EH (cell line): ENCODE data around the gene RSPH4A.
A peak's percentile ranks its signal among the peaks of the same experiment; 100 is the strongest.
"Not testable (repeated sequence)": the region's sequence is repeated elsewhere in the genome, so short reads cannot be mapped to it uniquely, and the experiment has no call there.

ENCODE experiments used
- DNase-seq: peaks from one replicate; pipeline ENCODE4 v3.0.0-alpha.2; 2015; ENCODE audit warnings: low read depth

Gene RSPH4A

DNA sequence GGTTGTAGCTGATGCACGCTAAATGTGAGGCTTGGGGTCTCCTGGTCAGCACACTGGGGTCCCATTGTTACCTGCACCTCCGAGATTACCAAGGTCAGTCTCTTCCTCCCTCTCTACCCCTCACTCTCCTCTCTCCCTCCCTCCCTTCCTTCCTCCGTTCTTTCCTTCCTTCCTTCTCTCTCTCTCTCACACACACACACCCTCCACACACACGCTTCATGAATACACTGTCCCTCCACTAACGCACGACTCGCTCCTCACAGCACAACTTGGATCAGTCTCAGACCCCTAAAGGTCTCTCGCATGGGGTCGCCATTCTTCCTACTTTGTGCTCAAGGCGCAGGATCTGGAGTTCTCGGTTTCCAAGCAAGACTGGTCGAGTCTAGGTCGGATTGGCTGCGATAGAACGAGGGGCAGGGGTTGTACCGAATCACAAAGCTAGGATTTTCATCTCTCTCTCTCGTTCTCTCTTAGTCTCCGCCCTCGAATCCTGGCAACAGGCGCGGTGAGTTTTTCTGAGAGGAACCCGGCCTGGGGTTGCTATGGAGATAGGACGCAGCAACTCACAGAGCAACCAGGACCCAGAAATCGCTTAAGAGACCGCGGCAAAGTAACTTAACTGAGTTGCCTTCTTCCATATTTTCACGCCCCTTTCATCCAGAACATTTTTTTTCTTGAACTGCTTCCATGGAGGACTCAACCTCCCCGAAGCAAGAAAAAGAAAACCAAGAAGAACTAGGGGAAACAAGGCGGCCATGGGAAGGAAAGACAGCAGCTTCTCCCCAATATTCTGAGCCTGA lies at the start of gene RSPH4A:
TSS of gene RSPH4A (plus strand) at position 543 of the 800 bp plus-strand sequence. CDS start at position 688, 145 bp downstream.
- DNase-seq = peak; percentile 97

DNA sequence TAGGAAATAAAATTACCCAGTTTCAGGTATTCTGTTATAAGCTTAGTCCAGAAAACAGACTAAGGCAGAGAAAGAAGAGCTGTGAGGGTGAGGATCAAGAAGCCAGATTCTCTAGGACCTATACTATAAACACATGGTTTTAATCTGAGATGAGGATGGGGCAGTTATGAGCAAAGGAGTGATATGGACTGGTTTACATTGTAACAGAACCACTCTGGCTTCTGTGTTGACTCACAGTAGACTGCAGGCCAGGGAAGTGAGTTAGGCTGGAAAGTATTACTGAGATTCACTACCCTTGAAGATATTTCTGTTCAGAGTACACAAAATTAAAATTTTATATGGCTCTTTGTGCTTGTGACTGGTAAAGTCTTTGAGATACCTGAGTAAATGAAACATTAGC lies 48.2 kb upstream of the RSPH4A start:
- DNase-seq = peak; percentile 63

DNA sequence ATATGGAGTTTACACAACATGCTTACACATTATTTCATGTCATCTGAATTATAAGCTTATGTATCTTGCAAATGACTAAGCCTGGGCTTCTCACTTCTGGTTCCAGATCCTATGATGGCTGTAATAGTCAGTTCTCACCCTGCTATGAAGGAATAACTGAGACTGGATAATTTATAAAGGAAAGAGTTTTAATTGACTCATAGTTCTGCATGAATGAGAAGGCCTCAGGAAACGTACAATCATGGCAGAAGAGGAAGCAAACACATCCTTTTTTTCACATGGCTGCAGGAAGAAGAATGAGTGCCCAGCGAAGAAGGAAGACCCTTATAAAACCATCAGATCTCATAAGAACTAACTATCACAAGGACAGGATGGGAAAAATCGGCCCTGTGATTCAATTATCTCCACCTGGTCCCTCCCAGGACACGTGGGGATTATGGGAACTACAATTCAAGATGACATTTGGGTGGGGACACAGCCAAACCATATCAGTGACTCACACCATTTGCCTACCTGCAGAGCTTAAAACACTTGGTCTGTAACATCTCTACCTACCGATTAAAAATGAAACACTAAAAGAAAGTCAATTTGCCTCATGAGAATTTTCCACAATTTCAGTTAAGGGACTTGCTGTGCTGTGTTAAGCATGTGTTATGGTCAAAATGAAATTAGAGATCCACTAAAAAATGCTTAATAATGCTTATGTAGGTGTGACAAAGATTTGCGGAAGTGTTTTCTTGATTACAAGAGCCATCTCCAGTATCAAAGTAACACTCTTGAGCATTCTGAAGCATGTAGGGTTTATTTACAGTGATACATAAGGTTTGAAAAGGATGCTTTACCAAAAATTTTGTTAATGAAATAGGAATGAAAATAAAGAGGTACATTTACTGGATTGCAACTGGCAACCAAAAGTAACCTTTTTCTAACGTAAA lies 47.2 kb upstream of the RSPH4A start:
- DNase-seq = no peak

DNA sequence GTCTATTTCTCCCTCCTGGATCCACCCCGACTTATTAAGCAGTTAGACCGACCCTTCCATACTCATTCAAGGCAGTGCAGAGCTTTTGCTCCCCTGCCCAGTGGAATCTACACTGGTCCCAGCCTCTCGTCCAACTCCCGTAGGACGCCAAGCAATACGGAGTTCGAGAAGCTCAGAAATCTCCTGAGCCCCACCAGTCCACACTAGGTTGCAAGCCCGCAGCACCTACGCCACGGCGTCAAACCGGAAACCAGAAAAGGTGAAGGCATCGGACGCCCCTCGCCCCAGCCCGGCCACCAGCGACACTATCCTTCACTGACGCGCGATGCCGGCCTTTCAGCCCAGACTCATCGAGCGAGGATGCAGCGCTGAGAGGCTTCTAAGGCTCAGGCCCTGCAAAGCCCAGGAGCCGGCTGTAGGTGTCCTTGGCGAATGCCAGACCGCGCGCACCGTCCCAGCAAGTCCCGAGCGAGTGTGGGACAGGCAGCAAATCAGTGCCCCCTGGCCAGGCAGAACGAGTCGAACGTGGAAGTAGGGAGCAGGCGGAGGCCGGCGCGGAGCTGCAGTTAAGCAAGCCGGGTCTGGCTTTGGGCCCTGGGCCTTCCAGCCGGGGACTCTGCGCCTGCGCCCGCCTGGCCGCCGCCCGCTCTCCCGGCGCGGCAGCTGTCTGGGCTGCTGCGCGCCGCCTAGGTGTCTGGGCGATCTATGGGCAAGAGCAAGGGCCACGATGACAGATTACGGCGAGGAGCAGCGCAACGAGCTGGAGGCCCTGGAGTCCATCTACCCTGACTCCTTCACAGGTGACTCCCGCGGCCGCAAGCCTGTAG lies 45.2 kb upstream of the RSPH4A start, which contains the start of gene RWDD1:
TSS of gene RWDD1 (plus strand) at position 649 of the 827 bp plus-strand sequence. CDS start at position 728, 79 bp downstream.
- peak; percentile 99 for DNase-seq

DNA sequence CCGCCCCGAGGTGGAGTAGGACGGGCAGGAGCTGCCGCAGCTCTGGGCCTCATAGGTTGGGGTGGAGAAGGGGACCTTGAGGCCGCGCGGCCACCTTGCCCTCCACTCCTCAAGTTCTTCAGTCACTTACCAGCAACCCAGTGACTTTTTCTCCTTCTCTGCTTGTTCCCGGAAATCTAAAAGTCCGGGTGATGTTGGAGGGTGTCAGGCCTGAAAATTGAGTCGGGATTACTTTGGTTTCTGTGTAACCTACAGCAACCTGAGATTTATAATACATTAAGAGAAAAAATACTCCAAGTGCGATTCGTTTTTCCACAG lies 44.6 kb upstream of the RSPH4A start:
- no peak for DNase-seq

DNA sequence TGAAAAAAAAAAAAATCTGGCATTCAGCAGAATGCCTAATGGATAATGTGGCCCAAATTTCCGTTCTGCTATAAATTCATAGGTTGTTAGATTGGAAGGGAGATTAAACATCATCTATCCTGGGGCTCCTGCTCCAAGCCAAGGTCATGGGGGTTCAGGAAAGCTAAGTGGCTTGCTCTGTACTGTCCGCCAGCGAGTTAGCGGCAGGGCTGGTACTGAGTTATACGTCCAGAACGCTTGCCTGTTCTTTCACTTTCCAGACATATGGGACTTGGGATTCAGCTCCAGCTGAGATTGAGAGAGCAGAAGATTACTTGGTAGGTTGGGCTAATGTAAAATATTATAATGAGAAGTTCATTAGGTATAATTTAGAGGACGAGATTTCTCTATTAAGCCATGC lies 44.1 kb upstream of the RSPH4A start:
- DNase-seq = peak; percentile 62

DNA sequence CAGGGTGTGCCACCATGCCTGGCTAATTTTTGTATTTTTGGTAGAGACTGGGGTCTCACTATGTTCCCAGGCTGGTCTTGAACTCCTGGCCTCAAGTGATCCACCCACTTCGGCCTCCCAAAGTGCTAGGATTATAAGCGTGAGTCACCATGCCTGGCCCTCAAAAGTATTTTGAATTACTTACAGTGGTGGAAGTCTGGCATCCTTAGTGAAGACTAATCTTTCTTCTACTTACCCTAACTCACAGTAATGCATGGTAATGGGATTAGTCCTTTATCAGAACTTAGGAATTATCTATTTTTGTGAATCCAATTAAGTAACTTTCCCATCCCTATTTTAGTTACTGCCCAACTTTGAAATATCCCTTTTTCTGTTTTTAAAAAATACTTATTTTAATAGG lies 41.1 kb upstream of the RSPH4A start:
- DNase-seq = no peak

DNA sequence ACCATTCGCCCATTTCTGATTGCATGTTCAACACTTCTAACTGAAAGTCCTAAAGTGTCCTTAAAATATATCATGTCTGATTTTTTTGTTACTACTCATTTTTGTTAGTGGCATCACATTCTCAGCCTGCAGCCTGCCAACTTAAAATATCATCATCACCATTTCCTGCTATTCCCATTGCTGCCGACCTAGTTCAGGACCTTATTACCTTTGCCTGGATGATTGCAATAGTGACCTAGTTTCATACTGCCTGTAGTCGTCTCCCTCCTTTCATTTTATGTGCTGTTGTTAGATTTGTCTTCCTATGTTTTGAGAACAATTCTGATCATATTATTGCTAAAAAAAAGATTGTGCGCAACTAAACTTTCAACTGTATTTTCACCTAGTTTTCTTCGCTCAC lies 38.8 kb upstream of the RSPH4A start:
- DNase-seq = no peak

DNA sequence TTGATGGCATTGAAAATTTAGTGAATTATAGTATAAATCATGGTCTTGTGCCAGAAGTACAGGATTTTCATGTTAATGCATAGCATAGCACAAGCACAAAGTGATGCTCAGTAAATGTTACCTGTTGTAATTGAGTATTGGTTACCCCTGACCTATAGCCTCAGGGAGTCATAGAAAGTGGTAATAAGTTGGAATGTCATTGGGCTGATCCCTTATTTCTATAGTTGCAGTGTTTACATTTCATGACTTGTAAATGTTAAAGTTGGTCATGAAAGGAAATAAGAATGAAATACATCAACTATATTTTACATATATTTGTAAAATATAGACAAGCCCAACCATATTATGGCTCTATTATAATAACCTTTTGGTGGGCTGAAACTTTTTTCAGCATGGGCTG lies 37.9 kb upstream of the RSPH4A start:
- DNase-seq = no peak

DNA sequence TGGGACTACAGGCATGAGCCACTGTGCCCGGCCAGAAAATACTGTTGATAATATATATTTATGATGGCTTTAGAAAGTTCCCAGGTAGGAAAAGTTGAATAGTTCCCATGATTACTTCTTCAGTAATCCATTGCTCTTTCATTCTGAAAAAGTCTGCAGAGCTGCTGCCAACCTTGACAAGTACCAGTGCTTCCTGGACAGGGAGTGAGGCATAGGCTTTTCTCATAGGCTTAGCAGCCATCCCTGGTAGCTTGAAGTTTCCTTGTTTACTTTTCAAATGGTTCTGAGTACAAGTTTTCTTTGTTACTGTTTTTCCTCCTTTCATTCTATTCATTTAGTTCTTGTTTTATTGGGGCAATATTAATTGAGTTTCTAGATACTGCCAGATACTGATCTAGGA lies 37.1 kb upstream of the RSPH4A start:
- peak; percentile 28 for DNase-seq

DNA sequence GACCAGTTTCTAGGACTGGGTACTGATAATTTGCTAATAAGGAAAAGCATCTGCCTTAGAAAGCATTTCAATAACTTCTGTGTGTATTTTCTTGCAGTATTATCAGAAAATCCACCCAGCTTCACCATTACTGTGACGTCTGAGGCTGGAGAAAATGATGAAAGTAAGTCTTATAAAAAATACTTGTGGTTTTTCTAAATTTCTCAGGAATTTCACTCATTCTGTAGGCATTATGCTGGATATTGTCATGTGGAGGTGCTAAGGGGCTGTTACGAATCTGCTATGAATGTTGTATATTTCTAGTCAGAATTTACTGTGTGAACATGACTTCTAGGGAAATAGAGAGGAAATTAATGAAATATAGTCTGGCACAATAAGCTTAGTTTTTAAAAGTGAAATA lies 36.1 kb upstream of the RSPH4A start:
- DNase-seq = peak; percentile 86

DNA sequence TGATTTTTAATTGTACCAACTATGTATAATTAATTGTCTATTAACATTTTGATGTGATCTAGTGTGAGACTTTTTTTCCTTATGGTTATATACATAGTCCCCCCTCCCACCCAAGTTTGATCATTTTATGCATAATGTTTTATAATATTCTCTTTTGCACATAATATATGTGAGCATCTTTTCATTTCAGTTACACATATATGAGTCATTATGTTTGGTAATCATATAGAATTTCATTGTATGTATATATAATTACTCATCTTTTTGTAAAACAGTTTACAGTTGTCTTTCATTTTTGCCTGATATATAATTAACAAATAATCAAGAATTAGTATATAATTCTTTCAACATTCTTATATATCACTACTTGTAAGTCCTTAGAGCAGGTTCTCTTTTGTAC lies 30.0 kb upstream of the RSPH4A start:
- DNase-seq = no peak

DNA sequence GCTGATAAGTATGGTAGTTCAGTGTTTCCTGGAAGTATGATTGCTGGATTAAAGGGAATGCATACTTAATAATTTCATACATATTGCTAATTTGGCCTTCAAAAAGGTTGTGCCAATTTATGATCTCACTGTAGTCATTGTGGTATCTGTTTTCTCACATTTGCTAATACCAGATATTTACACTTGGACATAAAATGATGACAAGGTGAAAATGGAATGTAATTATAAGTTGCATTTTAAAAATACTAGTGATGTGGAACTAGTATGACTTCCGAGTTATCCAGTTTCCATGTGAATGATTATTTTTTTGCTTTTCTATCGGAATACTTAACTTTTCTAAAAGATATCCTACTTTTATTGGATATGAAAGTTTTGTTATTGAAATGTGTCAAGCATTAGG lies 29.5 kb upstream of the RSPH4A start:
- no peak for DNase-seq

DNA sequence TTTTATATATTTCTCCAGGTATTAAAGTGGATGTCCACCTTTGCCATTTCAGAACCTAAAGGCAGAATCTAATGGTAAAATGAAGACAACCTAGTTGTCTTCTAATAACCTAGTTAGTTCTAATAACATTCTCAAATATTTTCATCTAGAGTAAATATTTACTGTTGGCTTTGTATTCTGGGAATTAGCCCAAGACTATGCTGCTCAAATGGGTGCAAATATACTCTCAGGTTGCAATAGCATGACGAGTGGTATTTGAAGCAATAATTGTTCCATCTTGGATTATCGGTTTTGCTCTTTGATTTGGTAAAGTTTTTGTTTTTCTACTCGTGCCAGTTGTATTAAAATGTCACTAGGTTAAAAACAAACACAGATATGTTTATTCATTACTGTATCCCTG lies 21.0 kb upstream of the RSPH4A start:
- DNase-seq = no peak

DNA sequence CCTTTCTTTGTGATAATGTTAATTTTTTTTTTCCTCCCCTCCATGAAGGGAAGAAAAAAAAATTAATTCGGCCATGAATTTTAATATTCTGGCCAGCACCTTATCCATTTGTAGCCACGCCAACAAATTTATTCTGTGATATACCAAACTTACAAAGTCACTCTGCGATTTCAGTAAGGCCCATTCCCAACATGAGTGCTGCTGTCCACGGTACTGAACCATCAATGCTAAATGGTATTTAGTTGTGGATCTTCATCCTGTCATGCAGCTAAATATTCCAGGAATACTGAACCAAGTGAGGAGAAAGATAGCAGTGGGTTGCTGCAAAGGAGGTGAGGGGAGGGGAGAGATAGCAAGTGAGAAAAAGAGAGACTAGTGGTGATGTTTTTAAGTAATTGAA lies 19.5 kb upstream of the RSPH4A start:
- peak; percentile 48 for DNase-seq

DNA sequence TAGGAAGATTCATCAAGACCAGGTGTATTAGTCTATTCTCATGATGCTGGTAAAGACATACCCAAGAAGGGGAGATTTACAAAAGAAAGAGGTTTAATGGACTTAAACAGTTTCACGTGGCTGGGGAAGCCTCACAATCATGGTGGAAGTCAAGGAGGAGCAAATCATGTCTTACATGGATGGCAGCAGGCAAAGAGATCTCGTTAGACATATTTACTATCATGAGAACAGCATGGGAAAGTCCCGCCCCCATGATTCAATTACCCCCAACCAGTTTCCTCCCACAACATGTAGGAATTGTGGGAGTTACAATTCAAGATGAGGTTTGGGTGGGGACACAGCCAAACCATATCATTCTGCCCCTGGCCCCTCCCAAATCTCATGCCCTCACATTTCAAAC lies 12.4 kb upstream of the RSPH4A start:
- not testable (repeated sequence) for DNase-seq

DNA sequence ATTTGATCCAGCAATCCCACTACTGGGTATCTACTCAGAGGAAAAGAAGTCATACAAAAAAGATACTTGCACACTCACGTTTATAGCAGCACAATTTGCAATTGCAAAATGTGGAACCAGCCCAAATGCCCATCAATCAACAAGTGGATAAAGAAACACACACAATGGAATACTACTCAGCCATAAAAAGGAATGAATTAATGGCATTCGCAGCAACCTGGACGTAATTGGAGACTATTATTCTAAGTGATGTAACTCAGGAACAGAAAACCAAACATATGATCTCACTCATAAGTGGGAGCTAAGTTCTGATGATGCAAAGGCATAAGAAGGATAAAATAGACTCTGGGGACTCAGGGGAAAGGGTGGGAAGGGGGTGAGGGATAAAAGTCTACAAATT lies 11.4 kb upstream of the RSPH4A start:
- not testable (repeated sequence) for DNase-seq

DNA sequence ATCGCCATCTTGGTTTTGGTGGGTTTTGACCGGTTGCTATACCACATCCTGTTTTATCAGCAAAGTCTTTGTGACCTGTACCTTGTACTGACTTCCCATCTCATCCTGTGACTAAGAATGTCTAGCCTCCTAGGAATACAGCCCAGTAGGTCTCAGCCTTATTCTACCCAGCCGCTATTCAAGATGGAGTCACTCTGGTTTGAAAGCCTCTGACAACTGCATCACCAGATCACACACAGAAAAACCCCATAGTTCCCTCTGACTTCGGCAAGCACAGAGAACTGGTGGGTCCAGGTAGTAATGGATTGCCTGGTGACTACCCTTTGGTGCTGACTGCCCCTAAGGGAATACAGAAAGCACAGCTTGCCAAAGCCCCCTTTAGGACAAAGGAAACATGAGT lies 10.3 kb upstream of the RSPH4A start:
- DNase-seq = no peak

DNA sequence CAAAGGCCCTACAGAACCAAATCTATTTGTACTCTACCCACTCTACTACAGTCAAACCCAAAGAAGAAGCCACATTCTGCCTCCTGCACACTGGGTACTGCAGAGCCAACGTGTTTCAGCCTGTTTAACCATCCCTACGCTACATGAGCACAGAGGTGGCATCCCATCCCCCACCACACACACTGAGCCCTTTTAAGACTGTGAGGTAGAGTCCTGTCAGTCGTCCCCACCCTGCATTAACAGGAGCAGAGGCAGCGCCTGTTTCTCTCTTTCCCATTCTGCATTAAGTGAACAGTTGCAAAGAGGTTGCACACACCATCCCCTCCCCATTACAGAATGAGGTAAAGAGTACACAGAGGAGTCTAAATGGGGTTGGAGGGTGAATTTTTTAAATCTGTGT lies 5.2 kb upstream of the RSPH4A start:
- DNase-seq = no peak

DNA sequence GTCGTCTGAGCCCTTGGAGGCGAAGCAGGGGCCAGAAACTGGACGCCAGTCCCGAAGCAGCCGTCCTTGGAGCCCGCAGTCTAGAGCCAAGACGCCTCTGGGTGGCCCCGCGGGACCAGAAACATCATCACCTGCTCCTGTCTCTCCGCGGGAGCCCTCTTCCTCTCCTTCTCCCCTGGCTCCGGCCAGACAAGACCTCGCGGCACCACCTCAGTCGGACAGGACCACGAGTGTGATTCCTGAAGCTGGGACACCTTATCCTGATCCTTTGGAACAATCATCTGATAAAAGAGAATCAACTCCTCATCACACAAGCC lies 416 bp downstream of the RSPH4A start:
- no peak for DNase-seq

DNA sequence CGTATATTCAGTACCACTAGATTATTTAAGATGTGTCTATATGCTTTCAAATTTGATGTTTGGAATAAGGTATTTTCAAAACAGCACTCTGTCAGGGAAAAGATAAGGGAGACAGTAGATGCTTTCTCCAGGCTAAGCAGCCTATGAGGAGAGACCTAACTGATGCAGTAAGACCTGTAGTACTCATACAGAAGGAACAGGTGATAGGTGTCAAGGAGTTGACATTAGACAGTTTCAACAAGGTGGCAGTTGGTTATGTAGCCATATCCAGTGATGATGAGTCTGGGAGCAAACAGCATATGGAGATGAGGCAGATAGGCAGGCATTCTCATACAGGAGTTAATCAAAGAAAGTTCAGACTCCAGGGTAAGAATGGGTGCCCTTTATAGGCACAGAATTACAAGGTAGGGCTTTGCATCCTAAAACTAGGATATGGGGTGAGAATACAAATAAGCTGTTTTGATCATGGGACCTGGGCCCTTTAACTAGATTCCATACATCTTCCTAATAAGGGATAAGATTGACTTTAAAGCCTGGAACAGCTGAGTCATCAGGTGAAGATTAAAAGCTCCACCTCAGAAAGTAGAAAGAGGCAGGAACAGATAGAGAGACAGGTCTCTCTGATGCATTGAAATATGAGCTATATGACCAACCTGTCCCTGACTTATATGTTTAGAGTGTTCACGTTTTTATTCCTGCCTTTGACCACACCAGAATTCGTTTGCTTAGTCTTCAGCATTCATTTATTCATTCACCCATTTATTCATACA lies 7.9 kb downstream of the RSPH4A start:
- no peak for DNase-seq

DNA sequence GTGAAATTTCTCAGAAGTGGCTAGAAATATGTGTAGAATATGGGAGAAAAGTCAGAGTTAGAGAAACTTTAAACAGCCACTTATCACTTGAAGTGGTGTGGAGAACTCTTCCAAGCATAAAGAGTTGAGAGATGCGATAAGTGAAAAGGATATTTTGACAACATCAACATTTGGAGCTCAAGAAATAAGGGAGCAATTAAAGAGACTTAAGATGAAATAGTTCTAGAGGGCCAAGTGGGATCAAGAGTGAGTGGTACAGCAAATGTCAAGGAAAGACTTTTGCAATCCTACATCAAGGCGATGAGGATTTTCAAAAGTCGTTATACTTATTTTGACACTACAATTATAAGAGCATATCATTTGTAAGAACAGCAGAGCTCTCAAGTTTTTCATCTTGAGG lies 9.6 kb downstream of the RSPH4A start:
- no peak for DNase-seq
